GM12878 (cell line): ENCODE measurements around the gene GRN. TPM values are rescaled to one million over a fixed set of nuclear protein-coding genes. Genes with fewer than 3 reads are reported as not detected.
A peak's percentile ranks its signal among the peaks of the same experiment; 100 is the strongest.

Experiments
- ATF2 ChIP-seq: IDR thresholded peaks from 2 replicates; pipeline ENCODE4 v1.6.1; 2012; ENCODE audit warnings: low read length, inconsistent platforms
- DPF2 ChIP-seq: fragments of 450-650 bp; IDR thresholded peaks from 2 replicates; pipeline ENCODE4 v1.6.1; 2017; ENCODE audit warnings: mild to moderate bottlenecking
- FOS ChIP-seq: IDR thresholded peaks from 3 replicates; pipeline ENCODE4 v1.6.1; 2011; ENCODE audit warnings: borderline replicate concordance; ENCODE audit not compliant: insufficient read length; ENCODE audit errors: extremely low read depth
- GATAD2B ChIP-seq: fragments of 450-650 bp; conservative IDR thresholded peaks from 2 replicates; pipeline ENCODE4 v1.6.1; 2017; ENCODE audit warnings: low read depth, mild to moderate bottlenecking, moderate library complexity
- KDM1A ChIP-seq: fragments of 200-600 bp; sonication (generic); IDR thresholded peaks from 2 replicates; pipeline ENCODE4 v1.6.1; 2016; ENCODE audit warnings: borderline replicate concordance
- MEF2A ChIP-seq: IDR thresholded peaks from 2 replicates; pipeline ENCODE4 v1.6.1; 2011; ENCODE audit warnings: low read depth, mild to moderate bottlenecking, low read length, moderate library complexity; ENCODE audit not compliant: insufficient read depth
- NR2C2 ChIP-seq: IDR thresholded peaks from 2 replicates; pipeline ENCODE4 v1.6.1; 2011; ENCODE audit warnings: borderline replicate concordance, low read depth; ENCODE audit not compliant: control insufficient read depth, insufficient read length
- RELA ChIP-seq: fragments of 450-650 bp; IDR thresholded peaks from 2 replicates; pipeline ENCODE4 v1.8.0; 2014; ENCODE audit warnings: borderline replicate concordance; ENCODE audit not compliant: partially characterized antibody
- RELB ChIP-seq: fragments of 450-650 bp; IDR thresholded peaks from 2 replicates; pipeline ENCODE4 v1.6.1; 2017; ENCODE audit warnings: low read depth, mild to moderate bottlenecking, moderate library complexity
- RFX5 ChIP-seq: IDR thresholded peaks from 2 replicates; pipeline ENCODE4 v1.6.1; 2011; ENCODE audit warnings: low read depth, low read length, improper control_type of control experiment
- RUNX3 ChIP-seq: IDR thresholded peaks from 2 replicates; pipeline ENCODE4 v1.6.1; 2012; ENCODE audit warnings: low read length, inconsistent platforms
- SMARCA5 ChIP-seq: fragments of 450-650 bp; IDR thresholded peaks from 2 replicates; pipeline ENCODE4 v1.6.1; 2017; ENCODE audit warnings: mild to moderate bottlenecking
- SREBF1 ChIP-seq: IDR thresholded peaks from 2 replicates; pipeline ENCODE4 v1.6.1; 2012; ENCODE audit warnings: mild to moderate bottlenecking, low read length
- polyA plus RNA-seq, 11 experiments: library from polyadenylated mRNA; depleted of rRNA in 4 of 11; unstranded in 6 of 11; stranded (reverse) in 5 of 11; fragments of >200 nt; fragmentation: Nextera tagmentation in 4 of 11; fragmentation: Illumina TruSeq in 1 of 11; extraction: Ambion mirVana in 4 of 11; extraction: Trizol in 1 of 11; gene quantifications; 1 replicate in 1 of 11; 2 replicates in 10 of 11; pipeline versions ENCODE4 v1.2.1 to v1.2.3, GENCODE V29; 2011 to 2016; ENCODE audit warnings: inconsistent platforms in 2 of 11, missing spikeins in 2 of 11, low read depth in 1 of 11
- total RNA-seq, 4 experiments: library from RNA; depleted of rRNA in 3 of 4; stranded (reverse); fragments of >200 nt in 3 of 4; fragmentation: Illumina TruSeq in 1 of 4; extraction: Trizol in 1 of 4; gene quantifications; 2 replicates each; pipeline versions ENCODE4 v1.2.1 to v1.2.3, GENCODE V29; 2013 to 2021
- TF ChIP-seq, protein P1 (sequence below): fragments of 450-650 bp; IDR thresholded peaks from 2 replicates; pipeline ENCODE4 v1.6.1; 2017; ENCODE audit warnings: borderline replicate concordance
- TF ChIP-seq, protein P2 (sequence below): IDR thresholded peaks from 2 replicates; pipeline ENCODE4 v1.6.1; 2012; ENCODE audit warnings: mild to moderate bottlenecking, low read depth, low read length
- TF ChIP-seq, protein P3 (sequence below): IDR thresholded peaks from 2 replicates; pipeline ENCODE4 v1.6.1; 2011; ENCODE audit warnings: borderline replicate concordance, low read depth, mild to moderate bottlenecking, moderate library complexity, low read length; ENCODE audit not compliant: insufficient read depth, poor library complexity, severe bottlenecking
- TF ChIP-seq, protein P4 (sequence below): fragments of 450-650 bp; IDR thresholded peaks from 2 replicates; pipeline ENCODE4 v1.6.1; 2016; ENCODE audit warnings: mild to moderate bottlenecking

The GRN gene
- total and polyA plus RNA-seq, 10 of the 15 experiments (the other 5 are each of a cell fraction or from before 2014, with no cell fraction given): 22.3 to 389 (median 139) TPM

DNA sequence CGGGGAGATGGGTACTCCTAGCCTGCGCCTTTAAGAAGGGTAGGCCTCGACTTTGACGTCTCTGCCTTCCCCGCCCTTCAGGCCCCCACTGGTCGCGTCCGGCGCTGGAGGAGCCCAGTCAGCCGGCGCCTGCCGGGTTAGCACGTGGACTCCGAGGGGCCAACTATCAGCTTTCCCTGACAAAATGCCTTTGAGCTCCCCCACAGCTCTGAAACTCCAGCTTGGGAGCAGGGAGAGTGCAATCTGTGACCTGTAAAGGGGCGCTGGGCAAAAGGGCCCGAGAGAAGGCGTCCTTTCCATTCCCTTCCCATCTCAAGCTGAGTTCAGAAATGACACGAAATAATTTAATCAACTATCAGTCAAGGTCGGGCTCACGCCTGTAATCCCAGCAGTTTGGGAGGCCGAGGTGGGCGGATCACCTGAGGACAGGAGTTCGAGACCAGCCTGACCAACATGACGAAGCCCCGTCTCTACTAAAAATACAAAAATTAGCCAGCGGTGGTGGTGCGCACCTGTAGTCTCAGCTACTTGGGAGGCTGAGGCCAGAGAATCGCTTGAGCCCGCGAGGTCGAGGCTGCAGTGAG is 18.1 kb upstream of the GRN start (continued):
- TF ChIP-seq, protein P1, sequence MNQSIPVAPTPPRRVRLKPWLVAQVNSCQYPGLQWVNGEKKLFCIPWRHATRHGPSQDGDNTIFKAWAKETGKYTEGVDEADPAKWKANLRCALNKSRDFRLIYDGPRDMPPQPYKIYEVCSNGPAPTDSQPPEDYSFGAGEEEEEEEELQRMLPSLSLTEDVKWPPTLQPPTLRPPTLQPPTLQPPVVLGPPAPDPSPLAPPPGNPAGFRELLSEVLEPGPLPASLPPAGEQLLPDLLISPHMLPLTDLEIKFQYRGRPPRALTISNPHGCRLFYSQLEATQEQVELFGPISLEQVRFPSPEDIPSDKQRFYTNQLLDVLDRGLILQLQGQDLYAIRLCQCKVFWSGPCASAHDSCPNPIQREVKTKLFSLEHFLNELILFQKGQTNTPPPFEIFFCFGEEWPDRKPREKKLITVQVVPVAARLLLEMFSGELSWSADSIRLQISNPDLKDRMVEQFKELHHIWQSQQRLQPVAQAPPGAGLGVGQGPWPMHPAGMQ: no peak
- TF ChIP-seq, protein P2, sequence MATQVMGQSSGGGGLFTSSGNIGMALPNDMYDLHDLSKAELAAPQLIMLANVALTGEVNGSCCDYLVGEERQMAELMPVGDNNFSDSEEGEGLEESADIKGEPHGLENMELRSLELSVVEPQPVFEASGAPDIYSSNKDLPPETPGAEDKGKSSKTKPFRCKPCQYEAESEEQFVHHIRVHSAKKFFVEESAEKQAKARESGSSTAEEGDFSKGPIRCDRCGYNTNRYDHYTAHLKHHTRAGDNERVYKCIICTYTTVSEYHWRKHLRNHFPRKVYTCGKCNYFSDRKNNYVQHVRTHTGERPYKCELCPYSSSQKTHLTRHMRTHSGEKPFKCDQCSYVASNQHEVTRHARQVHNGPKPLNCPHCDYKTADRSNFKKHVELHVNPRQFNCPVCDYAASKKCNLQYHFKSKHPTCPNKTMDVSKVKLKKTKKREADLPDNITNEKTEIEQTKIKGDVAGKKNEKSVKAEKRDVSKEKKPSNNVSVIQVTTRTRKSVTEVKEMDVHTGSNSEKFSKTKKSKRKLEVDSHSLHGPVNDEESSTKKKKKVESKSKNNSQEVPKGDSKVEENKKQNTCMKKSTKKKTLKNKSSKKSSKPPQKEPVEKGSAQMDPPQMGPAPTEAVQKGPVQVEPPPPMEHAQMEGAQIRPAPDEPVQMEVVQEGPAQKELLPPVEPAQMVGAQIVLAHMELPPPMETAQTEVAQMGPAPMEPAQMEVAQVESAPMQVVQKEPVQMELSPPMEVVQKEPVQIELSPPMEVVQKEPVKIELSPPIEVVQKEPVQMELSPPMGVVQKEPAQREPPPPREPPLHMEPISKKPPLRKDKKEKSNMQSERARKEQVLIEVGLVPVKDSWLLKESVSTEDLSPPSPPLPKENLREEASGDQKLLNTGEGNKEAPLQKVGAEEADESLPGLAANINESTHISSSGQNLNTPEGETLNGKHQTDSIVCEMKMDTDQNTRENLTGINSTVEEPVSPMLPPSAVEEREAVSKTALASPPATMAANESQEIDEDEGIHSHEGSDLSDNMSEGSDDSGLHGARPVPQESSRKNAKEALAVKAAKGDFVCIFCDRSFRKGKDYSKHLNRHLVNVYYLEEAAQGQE: no peak
- TF ChIP-seq, protein P3, sequence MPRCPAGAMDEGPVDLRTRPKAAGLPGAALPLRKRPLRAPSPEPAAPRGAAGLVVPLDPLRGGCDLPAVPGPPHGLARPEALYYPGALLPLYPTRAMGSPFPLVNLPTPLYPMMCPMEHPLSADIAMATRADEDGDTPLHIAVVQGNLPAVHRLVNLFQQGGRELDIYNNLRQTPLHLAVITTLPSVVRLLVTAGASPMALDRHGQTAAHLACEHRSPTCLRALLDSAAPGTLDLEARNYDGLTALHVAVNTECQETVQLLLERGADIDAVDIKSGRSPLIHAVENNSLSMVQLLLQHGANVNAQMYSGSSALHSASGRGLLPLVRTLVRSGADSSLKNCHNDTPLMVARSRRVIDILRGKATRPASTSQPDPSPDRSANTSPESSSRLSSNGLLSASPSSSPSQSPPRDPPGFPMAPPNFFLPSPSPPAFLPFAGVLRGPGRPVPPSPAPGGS: no peak
- TF ChIP-seq NR2C2 (no peak), KDM1A (no peak), MEF2A (no peak), RFX5 (no peak), SMARCA5 (peak; percentile 10; the same call in 1 of the 2 replicates), RELA (peak; percentile 20), RUNX3 (no peak), FOS (no peak), DPF2 (no peak), GATAD2B (no peak), SREBF1 (no peak), ATF2 (no peak), RELB (peak; percentile 98)
- TF ChIP-seq, protein P4, sequence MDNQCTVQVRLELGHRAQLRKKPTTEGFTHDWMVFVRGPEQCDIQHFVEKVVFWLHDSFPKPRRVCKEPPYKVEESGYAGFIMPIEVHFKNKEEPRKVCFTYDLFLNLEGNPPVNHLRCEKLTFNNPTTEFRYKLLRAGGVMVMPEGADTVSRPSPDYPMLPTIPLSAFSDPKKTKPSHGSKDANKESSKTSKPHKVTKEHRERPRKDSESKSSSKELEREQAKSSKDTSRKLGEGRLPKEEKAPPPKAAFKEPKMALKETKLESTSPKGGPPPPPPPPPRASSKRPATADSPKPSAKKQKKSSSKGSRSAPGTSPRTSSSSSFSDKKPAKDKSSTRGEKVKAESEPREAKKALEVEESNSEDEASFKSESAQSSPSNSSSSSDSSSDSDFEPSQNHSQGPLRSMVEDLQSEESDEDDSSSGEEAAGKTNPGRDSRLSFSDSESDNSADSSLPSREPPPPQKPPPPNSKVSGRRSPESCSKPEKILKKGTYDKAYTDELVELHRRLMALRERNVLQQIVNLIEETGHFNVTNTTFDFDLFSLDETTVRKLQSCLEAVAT: peak; percentile 93
